ENCODE results near the gene CUL1.

Gene CUL1

DNA sequence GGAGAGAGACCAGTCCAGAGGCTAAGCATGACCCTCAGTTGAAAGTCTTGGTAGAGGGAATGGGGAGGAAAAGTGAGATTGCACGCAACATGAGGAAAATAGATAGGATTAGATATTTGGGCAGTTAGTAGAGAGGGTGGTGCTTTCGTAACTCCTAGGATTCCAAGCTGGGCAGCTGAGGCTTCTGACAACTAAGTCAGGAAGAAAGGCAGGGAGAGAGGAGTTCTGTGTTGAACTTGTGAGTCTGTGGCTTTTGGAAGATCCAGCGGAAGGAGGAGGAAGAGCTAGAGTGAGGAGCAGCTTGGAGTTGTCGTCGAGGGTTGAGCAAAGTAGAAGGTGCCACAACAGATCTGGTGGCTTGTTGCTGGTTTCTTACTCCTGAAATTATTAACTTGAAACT lies 21.8 kb downstream of the CUL1 start:
- FAIRE-seq, result no peak

GRCh38 chr7:148721390-148721789 lies 22.7 kb downstream of the CUL1 start:
- FAIRE-seq, result no peak

DNA sequence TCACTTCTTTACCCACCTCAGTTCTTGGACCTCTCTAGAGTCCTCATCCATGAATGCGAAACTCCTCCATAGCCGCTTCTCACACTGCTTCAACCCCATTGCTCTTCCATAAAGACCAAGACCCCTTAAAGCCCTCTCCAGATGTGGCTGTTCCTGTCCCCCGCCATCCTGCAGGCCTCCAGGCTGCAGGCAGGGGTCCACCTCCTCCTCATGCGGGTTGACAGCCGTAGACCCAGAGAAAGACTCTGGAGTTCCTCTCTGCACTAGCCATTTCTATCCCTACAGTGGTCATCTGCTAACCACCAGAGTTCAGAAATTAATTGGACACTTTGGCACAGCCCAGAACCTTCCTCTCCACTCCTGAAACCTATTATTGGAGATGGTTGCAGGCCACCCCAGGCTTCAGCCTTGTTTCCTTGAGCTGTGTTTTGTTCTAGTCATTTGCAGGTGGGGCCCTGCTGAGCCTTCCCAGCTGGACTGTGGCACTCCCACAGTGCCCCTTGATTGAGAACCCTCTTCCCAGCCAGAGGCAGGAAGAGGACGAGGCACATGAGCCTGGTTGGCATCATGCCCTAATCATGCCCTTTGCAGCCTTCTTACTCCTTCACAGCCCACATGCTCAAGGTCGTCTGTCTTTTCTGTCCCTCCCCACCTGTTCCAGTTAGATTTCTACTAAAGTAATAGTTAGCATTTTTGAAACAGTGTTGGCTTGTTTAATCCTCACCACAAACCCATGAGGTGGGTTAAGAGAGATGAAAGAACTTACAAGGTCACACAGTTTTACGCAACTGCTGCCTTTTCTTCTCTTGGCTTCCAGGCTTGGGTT lies 23.9 kb downstream of the CUL1 start:
- FAIRE-seq, result no peak

DNA sequence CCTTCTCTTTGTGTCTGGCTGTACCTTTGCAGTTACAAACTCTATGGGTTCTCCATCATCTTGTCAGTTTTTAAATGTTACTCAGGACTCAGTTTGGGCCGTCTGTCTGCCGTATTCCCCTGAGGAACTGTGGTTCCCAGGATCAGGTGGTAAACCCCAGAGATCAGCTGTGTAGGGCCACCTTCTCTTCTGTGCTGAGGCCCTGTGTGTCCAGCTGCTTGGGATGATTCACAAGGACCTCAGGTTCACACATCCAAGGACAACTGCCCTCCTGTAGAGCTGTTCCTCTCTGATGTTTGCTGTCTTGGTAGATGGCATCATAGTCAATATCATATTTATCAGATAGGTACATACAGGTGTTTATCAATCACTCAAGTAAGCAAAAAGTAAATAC lies 24.5 kb downstream of the CUL1 start:
- no peak for FAIRE-seq

DNA sequence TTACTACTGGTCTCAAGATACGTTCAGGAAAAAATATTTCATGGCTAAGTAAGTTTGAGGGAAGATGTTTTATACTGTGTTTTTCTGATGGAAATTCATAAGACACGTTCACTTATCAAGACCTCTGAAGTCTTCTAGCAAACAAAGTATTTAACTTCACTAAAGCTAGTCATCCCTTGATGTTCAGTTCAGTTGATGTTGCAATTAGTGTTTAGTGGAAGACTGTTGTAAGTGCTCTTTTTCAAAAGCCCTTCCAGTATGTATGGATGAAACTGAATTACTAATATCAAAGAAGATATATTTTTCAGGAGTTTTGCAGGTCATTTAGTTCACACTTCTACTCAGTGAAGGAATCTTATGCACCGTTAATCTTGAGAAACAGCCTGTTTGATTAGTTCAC lies 25.1 kb downstream of the CUL1 start:
- FAIRE-seq, result no peak

DNA sequence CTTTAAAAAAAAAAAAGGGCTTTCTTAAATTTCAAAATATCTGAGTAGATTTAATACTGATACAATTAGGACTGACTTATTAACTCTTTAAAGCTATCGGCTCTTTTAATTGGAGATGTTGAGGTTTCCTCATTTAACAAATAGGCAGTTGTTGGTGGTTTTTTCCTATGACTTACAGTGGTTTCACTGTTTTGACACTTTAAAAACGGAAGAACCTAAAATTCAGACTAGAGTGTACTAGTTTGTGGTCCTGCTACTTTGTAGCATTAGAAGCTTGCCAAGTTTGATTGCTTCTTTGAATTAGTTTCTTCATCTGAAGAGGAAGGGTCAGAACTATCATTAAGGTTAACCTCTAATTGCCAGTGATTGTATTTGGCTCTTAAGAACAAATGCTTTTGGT lies 27.7 kb downstream of the CUL1 start:
- no peak for FAIRE-seq

DNA sequence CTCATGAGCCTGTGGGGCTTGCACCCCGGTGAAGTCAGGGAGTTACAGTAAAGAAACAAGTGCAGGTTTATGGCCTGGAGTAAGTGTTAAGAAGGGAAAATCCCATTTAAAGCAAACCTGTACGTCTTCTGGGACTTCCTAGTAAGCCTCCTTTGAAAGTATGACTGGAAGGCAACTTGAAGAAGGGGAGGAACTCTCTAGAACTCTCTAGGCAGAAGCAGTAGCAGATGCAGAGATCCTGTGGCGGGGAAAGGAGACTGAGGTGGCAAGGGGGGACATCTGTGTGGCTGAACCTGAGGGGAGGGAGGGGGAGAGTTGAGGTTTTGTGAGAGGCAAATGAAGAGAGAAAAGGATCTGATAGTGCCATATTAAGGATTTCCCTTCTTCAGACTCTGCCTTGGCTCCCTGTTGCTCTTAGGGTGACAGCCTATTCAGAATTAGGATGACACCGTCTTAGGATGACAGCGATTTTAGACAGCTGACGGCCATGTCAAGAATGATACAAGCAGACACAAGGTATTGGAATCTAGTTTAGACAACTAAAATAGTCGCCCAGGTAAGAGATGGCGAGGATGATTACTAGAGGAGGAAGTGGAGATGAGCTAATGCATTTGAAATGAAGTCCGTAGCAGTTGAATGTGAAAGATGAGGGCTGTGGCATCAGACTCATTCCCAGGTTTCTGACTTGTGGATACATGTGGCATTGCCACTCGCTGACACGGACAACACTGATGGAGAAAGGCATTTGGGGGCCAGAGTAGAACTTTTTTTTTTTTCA lies 29.0 kb downstream of the CUL1 start:
- no peak for FAIRE-seq

GRCh38 chr7:148729984-148730733 lies 31.5 kb downstream of the CUL1 start:
- no peak for FAIRE-seq

- no peak for FAIRE-seq
These were observed 34.2 kb downstream of the CUL1 start for GRCh38 chr7:148732862-148733261.

- no peak for FAIRE-seq
These were observed 34.8 kb downstream of the CUL1 start for GRCh38 chr7:148733496-148733895.

GRCh38 chr7:148735141-148735540 lies 36.4 kb downstream of the CUL1 start:
- FAIRE-seq, result no peak

- FAIRE-seq, result no peak
These were observed 37.3 kb downstream of the CUL1 start for GRCh38 chr7:148735967-148736366.

- no peak for FAIRE-seq
These were observed 40.2 kb downstream of the CUL1 start for GRCh38 chr7:148738737-148739535.

DNA sequence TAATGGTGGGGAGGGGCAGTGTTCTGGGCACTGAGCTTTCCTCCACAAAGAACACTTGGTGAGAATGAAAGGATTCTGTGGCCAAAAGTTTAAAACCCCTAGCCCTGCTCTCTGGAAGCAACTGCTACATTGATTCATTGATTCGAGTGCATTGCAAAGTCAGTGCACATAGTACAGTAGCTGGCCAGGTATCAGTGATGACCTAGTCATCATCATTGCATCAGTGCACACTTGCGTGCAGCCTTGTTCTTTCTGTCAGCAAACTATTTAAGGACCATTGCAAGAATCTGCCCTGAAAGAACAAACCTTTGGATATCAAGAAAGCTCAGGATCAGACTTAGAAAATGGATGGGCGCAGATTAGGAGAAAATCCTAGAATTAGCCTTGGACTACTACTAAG lies 47.4 kb downstream of the CUL1 start:
- FAIRE-seq, result no peak

DNA sequence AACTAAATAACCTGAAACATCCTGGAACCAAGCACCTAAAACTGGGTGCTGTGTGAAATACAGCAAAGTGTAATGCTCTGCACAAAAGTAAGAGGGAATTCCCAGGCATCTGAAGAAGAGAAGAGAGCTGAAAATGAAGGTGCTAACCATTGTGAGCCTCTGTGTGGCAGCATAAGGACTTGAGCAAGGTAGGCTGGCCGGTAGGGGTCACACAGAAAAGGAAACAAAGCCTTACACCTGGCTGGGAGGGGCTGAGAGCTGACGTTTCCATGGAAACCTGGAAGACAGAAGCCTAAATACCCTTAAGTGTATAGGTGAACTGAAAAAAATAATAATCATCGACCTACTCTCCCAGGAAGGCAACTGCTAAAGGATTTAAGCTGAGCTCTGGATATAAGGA lies 48.6 kb downstream of the CUL1 start:
- FAIRE-seq, result no peak

- no peak for FAIRE-seq
These were observed 52.0 kb downstream of the CUL1 start for GRCh38 chr7:148750442-148751355.

GRCh38 chr7:148753224-148753623 lies 54.5 kb downstream of the CUL1 start:
- no peak for FAIRE-seq

- no peak for FAIRE-seq
These were observed 56.2 kb downstream of the CUL1 start for GRCh38 chr7:148754912-148755311.

DNA sequence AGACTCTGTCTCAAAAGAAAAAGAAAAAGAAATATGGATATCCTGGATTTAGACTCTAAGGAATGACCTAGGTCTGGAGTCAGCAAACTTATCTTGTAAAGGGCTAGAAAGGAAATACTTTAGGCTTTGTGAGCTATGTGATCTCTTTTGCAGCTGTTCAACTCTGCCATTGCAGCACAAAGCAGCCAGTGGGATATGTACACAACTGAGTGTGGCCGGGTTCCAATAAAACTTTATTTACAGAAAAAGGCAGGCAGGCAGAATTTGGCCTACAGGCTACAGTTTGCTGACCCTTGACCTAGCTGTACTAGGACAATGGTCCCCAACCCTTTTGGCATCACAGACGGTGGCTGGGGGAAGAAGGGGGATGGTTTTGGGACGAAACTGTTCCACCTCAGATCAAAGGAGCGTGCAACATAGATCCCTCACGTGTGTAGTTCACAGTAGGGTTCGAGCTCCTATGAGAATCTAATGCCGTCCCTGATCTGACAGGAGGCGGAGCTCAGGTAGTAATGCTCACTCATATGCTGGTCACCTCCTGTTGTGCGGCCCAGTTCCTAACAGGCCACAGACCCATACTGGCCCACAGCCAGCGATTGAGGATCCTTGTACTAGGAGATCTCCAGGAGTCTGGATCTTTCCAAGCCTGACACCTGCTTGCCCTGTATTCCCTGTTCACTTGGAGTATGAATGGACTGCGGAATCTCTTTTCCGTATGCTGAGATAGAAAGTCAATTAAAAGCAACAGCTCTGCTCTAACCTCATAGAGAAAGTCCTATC lies 63.0 kb downstream of the CUL1 start:
- no peak for FAIRE-seq

GRCh38 chr7:148763622-148764021 lies 64.9 kb downstream of the CUL1 start:
- FAIRE-seq, result no peak

- no peak for FAIRE-seq
These were observed 71.3 kb downstream of the CUL1 start for GRCh38 chr7:148770004-148770403.

Data from colon (tissue), 2 donors.